ENCODE results near the gene HYAL2.

Gene HYAL2, protein sequence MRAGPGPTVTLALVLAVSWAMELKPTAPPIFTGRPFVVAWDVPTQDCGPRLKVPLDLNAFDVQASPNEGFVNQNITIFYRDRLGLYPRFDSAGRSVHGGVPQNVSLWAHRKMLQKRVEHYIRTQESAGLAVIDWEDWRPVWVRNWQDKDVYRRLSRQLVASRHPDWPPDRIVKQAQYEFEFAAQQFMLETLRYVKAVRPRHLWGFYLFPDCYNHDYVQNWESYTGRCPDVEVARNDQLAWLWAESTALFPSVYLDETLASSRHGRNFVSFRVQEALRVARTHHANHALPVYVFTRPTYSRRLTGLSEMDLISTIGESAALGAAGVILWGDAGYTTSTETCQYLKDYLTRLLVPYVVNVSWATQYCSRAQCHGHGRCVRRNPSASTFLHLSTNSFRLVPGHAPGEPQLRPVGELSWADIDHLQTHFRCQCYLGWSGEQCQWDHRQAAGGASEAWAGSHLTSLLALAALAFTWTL
- total RNA-seq: 7.4 to 10.9 reads per million in 2 experiments

DNA sequence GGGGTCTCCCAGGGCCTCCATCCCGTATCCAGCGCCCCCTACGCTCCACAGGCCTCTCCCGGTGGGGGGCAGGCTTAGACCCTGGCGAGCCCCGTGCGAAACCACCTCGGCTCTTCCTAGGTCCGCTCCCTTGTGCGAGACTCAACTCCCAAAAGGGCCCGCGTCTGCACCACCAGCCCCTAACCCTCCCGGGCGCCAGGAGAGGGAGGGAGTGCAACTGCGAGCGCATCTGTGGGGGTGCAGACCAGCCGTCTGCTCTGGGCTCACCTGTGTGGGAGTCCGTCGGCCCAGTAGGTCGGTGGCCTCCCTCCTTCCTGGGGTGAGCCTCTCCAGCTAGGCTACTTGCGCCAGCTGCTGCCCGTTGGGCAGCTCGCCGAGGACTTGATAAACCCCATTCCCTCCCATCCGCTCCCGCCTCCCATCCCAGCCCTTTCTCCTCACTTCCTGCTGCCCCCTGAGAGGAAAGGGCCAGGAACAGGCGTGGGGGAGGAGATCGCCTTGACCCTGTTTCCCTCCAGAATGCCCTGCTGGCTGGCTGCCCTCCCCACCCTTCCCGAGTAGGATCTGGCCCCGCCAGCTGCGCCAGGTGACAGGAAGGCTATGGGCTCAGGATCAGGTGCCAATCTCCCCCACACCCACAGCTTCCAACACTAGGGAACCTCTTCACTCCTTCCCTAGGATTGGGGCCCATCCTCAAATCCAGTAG lies at the start of gene HYAL2:
HYAL2 (minus strand) TSS at position 360 of the 706 bp plus-strand sequence. CDS start 2,256 bp downstream, outside the sequence.
- DNase-seq (ENCODE audit: low read depth): no peak

DNA sequence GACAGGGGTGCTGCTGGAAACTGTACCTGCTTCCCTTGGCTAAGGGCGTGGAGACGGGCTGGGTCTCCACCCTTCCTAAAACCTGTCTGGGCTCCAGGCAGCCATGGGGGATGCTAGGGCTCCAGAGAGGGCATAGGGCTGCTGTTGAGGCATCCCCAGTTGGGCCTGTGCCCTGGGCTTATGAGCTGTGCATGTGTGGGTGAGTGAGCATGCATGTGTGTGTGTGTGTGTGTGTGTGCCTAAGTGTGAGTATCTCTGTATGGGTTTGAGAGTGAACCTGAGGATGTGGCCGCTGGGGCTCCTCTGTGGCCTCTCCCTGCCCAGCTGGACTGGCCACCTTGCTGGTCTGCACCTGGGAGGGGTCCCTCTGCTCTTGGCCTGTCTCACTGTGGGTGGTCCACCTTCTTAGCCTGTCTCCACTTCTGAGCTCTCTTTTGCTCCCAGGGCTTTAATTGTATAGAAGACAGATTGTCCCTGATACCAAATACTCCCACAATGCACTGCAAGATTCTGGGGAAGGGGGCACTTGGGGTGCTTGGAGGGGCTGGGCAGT lies 48.7 kb upstream of the HYAL2 start:
- no peak for DNase-seq (ENCODE audit: low read depth)

DNA sequence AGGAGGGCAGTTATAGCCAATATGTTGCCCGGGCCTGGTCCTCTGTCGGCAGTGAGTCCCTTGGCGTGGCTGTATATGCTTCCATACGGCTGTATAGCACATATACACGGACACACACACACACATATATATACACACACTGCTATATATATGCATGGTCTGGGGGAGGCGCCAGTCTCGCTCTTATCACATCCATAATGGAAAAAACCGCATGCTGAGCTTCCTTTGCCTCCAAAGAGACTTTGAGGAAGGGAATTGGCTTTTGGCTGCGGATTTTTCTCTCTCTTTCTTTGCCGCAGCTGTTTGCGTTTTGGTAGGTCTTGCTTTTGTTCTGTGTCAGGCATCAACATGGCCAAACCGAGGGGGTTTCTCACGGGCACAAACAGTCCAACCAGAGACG lies 48.0 kb upstream of the HYAL2 start:
- no peak for DNase-seq (ENCODE audit: low read depth)

DNA sequence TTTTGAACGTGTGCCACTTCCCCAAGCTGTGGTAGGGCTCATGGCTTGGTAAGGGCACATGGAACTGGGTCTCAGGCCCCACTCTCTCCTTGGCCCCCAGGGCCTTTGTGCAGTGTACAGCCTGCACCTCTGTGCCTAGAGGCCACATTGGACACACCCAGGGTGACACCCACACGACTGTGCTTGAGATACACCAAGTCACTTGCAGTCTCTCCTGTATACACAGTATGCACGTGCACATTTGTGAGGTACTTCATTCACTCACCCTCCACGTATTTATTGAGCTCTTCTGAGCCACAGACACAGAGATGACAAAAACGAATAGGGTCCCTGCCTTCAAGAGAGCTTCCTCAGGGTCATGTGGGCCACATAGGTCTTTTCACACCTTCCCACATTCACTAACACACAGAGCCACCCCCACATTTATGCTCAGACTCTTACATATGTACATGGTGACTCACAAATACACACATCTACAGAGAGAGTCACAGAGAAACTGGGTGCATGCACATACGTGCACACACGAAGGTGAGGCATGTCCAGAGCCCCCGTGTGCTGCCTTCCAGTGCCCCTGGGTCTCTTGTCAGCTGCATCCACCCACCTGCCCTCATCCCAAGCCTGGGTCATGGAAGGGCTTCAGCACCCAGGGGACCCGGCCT lies 46.6 kb upstream of the HYAL2 start:
- no peak for DNase-seq (ENCODE audit: low read depth)

DNA sequence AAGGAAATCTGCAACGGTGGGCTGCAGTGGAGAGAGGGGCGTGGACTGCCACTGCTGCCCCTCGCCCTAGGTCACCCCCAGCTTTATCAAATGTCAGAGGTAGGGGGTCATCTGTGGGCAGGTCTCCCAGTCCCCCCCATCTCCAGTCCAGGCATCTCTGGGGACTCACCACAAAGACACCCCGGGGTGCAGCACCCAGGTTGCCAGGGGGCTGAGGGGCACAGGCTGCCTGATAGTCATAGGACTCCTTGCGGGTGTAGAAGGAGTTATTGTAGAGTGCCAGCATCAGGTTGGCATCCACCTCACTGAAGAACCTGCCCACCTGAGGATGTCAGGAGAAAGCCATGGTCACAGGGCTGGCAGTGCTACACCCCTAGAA lies 43.3 kb upstream of the HYAL2 start:
- no peak for DNase-seq (ENCODE audit: low read depth)

DNA sequence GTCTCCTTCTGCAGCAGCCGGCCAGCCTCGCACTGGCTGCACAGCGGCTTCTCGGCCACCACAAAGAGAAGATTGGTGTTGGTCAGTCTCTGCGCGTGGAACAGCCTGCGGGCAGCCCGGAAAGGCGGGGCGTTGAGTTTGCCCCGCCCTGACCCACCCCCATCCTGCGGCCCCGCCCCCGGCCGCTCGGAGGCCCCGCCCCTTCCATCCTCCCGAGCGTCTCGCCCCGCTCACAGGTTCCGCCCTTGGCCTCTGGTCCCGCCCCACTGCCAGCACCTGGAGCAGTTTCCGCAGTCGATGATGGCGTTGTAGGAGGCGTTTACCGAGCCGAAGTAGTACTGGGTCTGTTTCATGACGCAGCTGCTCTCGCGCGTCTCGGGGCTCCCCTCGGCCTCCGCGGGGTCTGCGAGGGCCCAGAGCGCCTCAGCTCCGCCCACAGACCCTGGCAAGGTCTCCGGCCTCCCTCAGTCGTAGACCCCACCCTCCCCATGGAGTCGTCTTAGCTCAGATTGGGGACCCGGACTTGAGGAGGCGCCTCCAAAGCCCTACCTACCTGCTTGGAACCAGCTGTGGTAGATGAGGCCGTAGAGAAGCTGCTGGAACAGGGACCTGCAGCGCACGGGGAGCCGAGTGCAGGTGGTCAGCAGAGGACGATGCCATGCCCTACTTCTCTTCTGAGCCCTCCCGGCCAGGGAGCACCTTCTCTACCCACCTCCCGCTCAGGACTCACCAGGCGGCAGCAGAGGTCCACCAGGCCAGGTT lies 42.7 kb upstream of the HYAL2 start:
- DNase-seq (ENCODE audit: low read depth): peak; percentile 93

DNA sequence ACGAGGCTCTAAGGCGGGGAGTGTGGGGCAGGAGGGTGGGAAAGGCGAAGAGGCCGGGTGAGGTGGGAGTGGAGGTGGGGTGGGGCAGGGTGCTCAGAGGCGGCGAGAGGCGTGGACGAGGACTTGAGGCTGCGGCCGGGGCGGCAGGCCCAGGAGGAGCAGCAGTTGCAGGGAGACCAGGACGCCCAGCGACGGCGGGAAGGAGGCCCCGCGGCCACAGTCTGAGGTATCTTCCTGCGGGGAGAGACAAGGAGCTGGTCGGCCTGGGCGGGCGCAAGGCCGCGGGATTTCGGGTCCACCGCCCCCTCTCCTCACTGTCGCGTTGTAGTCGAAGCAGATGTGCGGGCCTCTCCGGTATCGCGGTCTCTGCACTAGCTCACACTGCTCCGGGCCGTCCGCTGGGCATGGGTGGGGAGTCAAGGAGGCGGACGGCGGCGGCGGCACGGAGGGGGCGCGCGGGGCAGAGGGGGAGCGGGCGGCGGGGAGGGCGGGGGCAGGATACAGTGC lies 42.1 kb upstream of the HYAL2 start:
- DNase-seq (ENCODE audit: low read depth): no peak

DNA sequence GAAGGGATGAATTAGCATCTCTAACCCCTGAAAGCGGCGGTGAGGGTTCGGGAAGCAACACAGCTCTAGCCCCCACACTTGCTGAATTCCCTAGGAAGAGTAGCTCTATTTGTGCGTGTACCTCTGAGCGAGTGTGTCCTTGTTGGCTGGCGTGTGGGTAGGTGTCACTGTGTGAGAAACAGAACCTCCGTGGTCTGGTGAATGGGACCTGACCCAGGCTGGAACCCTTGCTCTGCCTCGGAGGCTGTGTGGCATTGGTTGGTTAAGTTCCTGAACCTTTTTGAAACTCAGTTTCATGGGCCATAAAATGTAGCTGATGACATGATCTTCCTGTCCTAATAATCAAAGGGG lies 37.2 kb upstream of the HYAL2 start:
- no peak for DNase-seq (ENCODE audit: low read depth)

DNA sequence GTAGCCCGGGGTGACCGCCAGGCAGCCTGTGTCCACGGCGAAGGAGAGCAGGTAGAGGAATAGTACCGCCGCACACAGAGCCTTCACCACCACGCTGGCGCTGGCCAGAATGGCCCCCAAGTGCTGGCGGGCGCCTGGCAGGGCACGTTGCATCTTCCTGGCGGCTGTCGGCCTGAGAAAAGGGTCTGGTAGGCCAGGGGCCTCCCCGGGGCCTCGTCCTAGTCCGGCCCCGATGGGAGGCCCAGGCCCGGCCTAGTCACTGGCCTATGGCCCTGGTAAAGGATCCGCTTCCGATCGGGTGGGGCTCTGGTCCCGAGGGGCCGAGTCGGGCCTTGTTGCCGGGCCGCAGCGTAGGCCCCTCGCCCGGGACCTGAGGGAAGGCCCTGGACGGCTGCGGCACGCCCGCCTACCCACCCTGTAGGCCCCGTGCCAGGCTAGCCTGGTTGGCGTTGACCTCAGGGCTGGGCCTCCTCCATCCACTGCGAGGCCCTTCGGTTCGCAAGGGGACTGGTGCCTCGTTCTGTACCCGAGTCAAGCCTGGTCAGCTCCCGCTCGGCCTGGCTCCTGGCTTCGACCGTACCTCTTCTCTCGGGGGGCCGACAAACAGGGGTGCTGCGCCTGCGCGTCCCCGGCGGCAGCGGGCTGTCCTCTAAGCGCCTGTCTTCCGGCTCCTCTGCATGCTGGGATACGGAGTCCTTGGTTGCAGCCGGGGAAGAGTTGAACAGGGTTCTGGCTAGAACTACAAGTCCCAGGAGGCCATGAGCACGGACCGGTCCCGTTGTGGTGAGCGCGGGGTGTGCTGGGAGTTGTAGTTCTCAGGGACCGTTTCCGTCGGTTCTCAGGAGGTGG lies 36.6 kb upstream of the HYAL2 start, which contains the start of gene TMEM115:
TMEM115 (minus strand) TSS at position 611 of the 849 bp plus-strand sequence; CDS start at position 153, 458 bp downstream.
- DNase-seq (ENCODE audit: low read depth): peak; percentile 94

DNA sequence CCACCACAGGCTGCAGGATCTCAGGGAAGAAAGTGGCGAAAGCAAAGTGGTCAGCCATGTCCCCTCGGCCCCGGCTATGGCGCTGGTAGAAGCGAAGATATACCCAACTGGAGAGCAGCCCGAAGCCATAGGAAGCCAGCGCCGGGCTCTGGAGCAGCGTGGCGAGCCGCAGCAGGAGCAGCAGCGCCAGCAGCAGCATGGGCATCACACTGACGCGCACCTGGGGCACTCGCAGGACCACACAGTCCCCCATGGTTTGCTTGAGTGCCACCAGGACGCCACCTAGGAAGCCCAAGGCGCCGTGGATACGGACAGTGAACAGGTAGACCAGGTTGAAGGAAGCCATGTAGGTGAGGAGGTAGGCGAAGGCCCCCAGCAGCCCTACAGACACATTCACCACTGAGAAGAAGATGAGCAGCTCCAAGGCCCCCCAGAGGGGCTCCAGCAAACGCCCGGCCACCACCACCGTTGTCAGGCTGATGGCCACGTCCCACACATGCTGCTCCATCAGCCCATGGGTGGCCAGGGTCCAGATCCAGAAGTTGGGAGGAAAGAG lies 35.9 kb upstream of the HYAL2 start:
- DNase-seq (ENCODE audit: low read depth): no peak

DNA sequence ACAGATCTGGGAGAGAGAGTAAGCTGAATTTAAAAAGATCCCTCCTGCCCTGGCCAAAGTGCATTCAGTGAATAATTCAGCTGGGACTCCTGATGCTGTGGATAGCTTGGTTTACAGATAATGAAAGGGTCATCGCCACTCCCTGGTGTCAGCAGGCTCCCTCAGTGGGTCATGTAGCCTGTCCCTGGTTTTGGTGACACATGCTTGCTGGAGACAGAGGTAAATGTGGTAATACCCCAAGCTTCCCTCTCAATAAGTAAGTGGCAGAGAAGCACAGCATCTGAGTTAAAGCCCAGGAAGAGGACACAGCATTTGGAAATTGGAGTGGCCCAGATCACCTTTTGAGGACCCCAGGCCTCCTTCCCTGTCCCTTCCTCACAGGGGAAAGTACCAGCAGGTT lies 34.9 kb upstream of the HYAL2 start:
- DNase-seq (ENCODE audit: low read depth): no peak

DNA sequence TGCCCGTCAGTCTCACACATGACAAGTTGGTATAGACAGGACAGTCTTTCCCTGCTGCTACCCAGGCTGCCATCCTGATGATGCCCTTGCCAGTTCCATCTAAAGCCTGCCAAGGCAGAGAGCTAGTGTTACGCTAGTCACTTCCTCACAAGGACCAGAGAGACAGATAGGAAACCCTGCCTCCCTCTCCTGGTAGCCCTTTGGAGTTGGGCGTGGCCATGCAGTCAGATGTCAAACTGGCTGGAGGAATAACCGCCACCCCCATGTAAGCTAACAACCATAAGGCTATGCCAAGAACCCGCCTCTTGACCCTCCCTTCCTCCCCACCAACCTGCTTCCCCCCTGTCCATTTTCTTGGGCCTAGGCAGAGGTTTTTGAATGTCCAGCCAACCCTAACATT lies 34.0 kb upstream of the HYAL2 start:
- DNase-seq (ENCODE audit: low read depth): no peak

DNA sequence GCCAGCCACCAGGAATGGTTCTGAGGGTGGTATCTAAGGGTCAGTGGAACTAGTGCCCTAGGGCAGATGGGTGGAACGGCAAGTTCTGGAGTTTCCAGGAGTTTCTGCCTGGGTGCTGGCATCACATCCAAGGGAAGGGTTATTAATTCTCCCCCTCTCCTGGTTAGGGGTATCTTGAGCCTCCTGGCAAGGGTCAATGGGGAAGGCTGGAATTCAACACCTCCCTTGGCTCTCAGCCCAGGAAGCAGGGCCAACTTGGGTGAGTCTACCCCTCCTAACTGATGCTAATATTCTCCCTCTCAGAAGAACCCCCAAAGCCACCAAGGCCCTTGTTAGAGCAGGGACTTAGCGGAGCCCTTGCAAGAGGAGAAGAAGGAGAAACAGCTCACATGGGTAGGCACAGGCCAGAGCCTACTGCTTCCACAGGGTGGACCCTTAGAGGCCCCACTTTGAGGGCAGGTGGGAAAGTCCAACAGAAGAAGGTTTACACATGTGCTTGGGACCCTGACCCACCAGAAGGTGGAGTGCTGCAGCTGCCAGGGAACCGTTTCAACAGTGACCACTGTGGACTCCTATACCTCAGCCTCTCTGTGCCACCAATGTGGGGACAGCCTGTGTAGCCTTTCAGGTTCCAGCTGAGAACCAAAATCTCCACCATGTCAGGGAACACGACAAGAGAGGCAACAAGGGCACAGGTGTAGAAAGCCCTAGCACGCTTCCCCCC lies 33.4 kb upstream of the HYAL2 start:
- DNase-seq (ENCODE audit: low read depth): no peak

DNA sequence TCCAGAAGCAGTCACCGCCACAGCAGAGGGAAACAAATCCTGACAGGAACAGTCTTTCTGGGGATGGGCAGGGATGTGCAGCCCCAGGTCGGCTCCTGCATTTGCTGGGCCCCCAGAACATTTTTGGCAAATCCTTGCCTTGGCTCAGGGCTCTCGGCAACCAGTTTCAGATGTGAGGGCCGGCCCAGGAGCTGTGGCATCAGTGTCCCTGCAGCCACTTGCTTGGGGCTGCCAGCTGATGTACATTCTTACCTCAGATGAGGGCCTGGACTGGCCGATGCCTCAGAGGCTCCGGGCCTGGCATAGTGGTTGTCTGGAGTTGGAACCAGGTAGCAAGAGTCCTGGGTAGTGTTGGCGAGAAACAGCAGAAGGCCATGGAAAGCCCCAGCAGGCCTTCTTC lies 32.3 kb upstream of the HYAL2 start:
- no peak for DNase-seq (ENCODE audit: low read depth)

DNA sequence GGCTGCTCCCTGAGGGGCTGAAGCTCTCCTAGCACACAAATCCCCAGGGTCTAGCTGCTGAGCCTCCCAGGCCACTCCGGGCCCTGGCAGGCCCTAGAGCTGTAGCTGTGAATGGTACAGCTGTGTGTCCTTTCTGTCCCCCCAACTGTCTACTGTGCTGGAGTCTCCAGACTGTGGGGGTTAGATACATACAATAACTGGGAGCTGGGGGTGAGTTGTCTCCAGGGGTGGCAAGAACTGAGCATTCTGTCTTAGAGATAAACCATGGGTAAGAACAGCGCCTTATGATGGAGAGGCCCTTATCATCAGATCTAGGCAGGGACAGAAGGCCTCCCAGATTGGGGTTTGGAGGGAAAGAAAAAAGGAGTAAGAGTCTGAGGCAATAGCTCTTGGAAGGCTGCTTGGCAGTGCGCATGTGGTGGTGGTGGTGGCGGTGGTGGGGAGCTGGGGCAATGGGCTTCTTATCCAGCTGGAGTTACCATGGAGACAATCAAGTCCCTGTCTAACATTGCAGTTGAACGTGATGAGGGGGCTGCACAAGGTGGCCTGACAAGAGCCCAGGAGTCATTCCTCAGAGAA lies 31.7 kb upstream of the HYAL2 start:
- DNase-seq (ENCODE audit: low read depth): no peak

DNA sequence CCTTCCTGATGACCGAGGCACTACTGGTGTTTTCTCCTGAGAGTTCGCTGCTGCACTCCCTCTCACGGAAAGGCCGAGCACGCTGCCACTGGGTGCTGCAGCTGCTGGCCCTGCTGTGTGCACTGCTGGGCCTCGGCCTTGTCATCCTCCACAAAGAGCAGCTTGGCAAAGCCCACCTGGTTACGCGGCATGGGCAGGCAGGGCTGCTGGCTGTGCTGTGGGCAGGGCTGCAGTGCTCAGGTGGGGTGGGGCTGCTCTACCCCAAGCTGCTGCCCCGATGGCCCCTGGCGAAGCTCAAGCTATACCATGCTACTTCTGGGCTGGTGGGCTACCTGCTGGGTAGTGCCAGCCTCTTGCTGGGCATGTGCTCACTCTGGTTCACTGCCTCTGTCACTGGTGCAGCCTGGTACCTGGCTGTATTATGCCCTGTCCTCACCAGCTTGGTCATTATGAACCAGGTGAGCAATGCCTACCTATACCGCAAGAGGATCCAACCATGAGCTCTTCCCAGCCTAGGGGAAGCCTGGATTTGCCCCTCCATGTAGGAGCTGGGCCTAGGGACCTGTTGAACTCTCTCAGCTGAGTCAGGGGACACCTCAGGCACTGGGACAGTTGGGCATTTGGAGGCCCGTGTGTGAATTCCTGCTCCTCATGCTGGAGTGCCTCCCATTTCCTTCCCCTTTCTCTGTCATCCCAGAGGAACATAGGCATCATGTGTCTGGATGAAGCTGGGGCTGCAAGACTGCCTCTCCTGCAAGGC lies 30.9 kb upstream of the HYAL2 start:
- no peak for DNase-seq (ENCODE audit: low read depth)

DNA sequence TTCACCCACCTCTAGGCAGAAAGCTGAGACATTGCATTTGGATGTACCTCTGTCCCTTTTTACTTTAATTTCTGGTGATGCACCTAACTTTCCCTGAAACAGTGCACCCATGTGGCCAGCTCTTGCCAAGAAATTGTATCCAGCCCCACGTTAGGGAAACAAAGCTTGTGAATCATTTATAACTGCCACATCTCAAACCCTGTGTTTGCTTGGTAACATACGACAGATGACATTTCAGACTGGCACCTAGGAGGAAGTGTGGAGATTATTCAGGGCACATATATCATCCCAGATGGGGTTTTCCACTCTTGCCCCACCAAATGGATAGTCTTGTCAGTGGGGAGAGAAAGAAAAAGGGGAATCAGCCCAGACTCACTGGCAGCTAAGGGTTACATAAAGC lies 30.2 kb upstream of the HYAL2 start:
- no peak for DNase-seq (ENCODE audit: low read depth)

DNA sequence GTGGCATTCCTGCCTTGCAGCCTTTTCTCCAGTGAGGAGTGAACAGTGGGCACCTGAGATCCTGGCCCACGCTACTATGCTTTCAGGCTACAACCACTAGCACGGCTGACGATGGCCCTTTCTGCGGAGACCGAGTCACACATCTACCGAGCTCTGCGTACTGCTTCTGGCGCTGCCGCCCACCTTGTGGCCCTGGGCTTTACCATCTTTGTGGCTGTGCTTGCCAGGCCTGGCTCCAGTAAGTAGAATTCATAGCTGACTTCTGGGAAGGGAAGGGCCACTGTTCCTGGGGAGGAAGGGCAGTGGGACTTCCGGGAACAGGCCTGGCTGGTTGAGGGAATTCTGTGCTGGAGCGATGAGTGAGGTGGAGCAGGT lies 28.8 kb upstream of the HYAL2 start:
- no peak for DNase-seq (ENCODE audit: low read depth)

Data from T follicular helper cell (primary cell).